H1 (cell line): ENCODE measurements around the gene API5.

Experiments
- RFX5 ChIP-seq: IDR thresholded peaks from 2 replicates; pipeline ENCODE4 v1.6.1; 2011; ENCODE audit warnings: low read depth, low read length, improper control_type of control experiment, borderline replicate concordance
- SIN3A ChIP-seq, 2 experiments: IDR thresholded peaks in 1 of 2; conservative IDR thresholded peaks in 1 of 2; 2 replicates each; pipeline ENCODE4 v1.6.1; 2011 to 2012; ENCODE audit warnings: low read length in 2 of 2, improper control_type of control experiment in 1 of 2, low read depth in 1 of 2, mild to moderate bottlenecking in 1 of 2

GRCh38 chr11:43356336-43356735 lies 44.5 kb downstream of the API5 start:
- TF ChIP-seq SIN3A (conservative IDR thresholded peaks at IDR 0.05 in 1 of 2, IDR thresholded peaks at IDR 0.05 in 1 of 2; ENCODE audit: low read depth in 1 of 2, low read length in 2 of 2) (no peak), RFX5 (no peak)
